ENCODE data around the gene CTBP1. TPM values are rescaled to one million over a fixed set of nuclear protein-coding genes. Genes with fewer than 3 reads are reported as not detected.
"Not testable (repeated sequence)": the region's sequence is repeated elsewhere in the genome, so short reads cannot be mapped to it uniquely, and the experiment has no call there.

Gene CTBP1
- total RNA-seq, 1 experiment from 2014 or later, result 136 TPM

GRCh38 chr4:1236836-1237235 lies 12.1 kb downstream of the CTBP1 start:
- DNase-seq; H3K27me3 ChIP-seq (ENCODE audit: insufficient read depth, low read length); H2BK12ac ChIP-seq (ENCODE audit: insufficient read length, low read depth, low read length); H2BK5ac ChIP-seq (ENCODE audit: insufficient read length, low read length); H3K27ac Mint-ChIP-seq; H2BK15ac ChIP-seq (ENCODE audit: low read depth, low read length); H3K18ac ChIP-seq (ENCODE audit: insufficient read length, low read depth, low read length); H3K79me2 ChIP-seq (ENCODE audit: insufficient read depth, low read length); H3K4me3 Mint-ChIP-seq; H3T11ph ChIP-seq (ENCODE audit: low read length); H3K27me3 Mint-ChIP-seq (ENCODE audit: low read depth); H3K23ac ChIP-seq (ENCODE audit: insufficient read length, low read depth, low read length); H3K23me2 ChIP-seq (ENCODE audit: insufficient read length, low read depth, low read length, poor library complexity, severe bottlenecking); H3K4me1 Mint-ChIP-seq; H3K56ac ChIP-seq (ENCODE audit: insufficient read length, low read depth, low read length); H2BK120ac ChIP-seq (ENCODE audit: low read depth, low read length, poor library complexity, severe bottlenecking); H3K27ac ChIP-seq (ENCODE audit: insufficient read length, low read depth, low read length); H4K91ac ChIP-seq (ENCODE audit: insufficient read length, low read depth, low read length); H3K4me2 ChIP-seq (ENCODE audit: insufficient read depth, insufficient read length, low read length); H2BK20ac ChIP-seq (ENCODE audit: low read depth, low read length, poor library complexity, severe bottlenecking); H4K8ac ChIP-seq (replicated peaks; ENCODE audit: insufficient read length, low read depth, low read length); H2AFZ ChIP-seq (ENCODE audit: low read length); H3K9me3 Mint-ChIP-seq; H3K14ac ChIP-seq (ENCODE audit: insufficient read depth, low read length); H3K79me1 ChIP-seq (ENCODE audit: insufficient read depth, low read depth, low read length, poor library complexity, severe bottlenecking); H3K4me1 ChIP-seq (ENCODE audit: insufficient read depth, low read length); H3K4ac ChIP-seq (ENCODE audit: low read depth, low read length); H2AK5ac ChIP-seq (ENCODE audit: insufficient read length, low read length); H4K5ac ChIP-seq (ENCODE audit: insufficient read length, low read depth, low read length); H3K9me3 ChIP-seq (ENCODE audit: control insufficient read depth, low read depth, low read length); H4K20me1 ChIP-seq (ENCODE audit: control insufficient read depth, insufficient read depth, insufficient read length); H3K9ac ChIP-seq (ENCODE audit: extremely low read depth, insufficient read length, low read length): not testable (repeated sequence)
- peaks cover 32 to 70% (median 63%) of the 10 kb centered on the region in 3 experiments; a peak in 6 of 7 replicates for H3K36me3 Mint-ChIP-seq (ENCODE audit: insufficient read depth in 1 of 3, low read depth in 3 of 3)
- no CpG with 5 or more reads among the region's 13 CpGs for WGBS (ENCODE audit: extremely low coverage, insufficient read length, low lambda C conversion rate)

Data from H9 (cell line).